GM18909 (cell line): ENCODE data around the gene LDLRAD4.

Experiments used
- ATAC-seq: cut with Tn5 transposase; IDR thresholded peaks from one replicate; pipeline ENCODE4 v1.9.1; 2021; ENCODE audit warnings: mild to moderate bottlenecking; ENCODE audit not compliant: unreplicated experiment, poor library complexity

Gene LDLRAD4

DNA sequence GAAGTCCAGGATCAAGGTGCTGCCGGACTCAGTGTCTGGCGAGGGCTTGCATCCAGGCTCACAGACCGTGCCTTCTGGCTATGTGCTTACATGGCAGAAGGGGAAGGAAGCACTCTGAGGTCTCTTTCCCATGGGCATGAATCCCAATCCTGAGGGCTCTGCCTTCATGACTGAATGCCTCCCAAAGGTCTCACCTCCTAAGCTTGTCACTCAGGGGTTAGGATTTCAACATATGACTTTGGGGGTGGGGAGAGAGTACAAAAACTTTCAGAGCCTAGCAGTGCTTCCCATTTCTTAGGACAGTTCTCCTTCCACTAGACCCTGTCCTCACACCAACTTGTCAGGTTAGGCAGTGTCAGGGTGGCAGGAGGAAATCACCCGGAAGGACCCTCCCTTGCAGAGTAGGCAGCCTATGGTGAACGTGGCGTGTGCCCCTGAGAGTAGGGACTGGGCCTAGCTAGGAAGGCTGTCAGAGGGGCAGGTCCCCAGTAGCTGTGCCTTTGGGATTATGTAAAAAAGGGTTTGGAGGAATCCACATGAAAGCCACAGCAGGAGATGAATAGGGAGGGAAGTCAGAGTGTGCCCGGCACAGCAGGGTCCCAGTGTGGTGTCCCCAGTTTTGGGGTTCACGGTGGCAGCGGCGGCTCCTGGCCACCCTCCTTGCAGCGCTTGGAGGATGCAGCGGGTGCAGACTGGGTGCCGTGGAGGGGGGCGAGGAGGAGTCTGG is 233.3 kb downstream of the LDLRAD4 start:
- ATAC-seq: no peak

DNA sequence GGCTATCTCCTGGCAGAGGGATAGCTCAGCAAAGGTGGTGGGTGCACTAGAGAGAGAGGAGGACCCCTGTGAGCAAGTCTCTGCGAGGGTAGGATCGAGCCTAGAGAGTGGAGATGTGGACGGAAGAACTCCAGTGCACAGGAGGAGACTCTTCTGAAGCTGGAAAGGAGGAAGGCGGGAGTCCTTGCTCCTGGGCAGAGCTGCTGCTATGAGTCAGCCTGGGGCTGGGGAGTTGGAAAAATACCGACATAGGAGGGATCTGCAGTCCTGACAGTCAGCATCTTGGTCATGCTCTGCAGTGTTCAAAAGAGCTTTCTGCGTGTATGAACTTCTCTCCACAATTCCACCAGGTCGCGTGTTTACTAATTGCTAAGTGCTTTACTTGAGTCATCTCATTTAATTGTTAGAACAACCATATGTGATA is 233.8 kb downstream of the LDLRAD4 start:
- no peak for ATAC-seq

DNA sequence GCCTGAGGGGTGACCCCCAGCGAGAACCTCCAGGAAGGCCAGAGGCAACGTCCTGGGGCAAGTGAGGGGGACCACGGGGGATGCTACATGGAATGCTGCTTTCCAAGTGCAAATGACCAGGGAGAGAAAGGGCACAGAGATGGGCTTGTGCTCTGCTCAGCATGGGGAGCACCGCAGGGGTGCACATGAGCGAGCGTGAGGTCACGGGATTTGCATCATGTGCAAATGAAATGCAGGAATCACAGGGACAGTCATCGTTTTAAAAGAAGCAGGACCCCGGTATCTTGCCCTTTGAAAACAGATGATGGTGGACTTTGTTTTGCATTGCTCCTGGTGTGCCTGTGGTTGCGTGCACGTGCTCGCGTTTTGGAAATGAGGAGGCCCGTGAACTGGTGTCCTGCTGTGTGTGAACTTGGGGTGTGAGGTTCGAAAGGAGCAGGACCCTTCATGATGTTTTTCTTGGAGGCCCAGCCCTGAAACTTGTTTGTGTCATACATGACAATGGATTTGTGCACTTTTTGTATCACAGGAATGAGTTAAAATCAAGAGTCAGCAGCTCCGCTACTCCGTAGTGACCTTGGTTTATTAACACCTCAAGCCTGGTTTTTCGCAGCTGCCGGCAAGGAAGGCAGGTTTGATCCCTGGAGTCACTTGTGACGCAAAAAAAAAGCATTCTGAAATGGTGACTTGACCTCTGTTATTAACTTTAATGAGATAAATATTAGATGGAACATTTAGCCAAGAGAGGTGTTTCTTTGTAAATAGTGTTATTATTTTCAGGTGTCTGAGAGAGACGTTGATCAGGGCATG is 234.5 kb downstream of the LDLRAD4 start:
- no peak for ATAC-seq

DNA sequence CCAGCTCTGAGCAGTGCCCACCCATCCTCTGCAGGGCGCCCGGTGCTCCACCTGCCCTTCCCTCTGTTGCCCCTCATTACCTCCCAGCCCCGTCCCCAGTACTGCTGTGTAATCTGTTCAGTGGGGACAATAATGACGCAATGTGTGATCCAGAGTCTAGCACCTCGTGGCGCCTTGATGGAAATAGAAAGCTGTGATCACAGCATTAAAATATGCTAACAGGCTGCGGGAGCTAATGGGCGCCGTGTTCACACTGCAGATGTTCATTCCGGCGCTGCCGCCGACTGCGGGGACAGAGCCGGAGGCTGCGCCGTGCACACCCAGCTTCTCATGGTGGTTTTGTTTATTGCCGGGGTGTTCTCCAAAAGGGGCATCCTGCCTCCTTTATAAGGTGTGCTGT is 235.2 kb downstream of the LDLRAD4 start:
- ATAC-seq: no peak

DNA sequence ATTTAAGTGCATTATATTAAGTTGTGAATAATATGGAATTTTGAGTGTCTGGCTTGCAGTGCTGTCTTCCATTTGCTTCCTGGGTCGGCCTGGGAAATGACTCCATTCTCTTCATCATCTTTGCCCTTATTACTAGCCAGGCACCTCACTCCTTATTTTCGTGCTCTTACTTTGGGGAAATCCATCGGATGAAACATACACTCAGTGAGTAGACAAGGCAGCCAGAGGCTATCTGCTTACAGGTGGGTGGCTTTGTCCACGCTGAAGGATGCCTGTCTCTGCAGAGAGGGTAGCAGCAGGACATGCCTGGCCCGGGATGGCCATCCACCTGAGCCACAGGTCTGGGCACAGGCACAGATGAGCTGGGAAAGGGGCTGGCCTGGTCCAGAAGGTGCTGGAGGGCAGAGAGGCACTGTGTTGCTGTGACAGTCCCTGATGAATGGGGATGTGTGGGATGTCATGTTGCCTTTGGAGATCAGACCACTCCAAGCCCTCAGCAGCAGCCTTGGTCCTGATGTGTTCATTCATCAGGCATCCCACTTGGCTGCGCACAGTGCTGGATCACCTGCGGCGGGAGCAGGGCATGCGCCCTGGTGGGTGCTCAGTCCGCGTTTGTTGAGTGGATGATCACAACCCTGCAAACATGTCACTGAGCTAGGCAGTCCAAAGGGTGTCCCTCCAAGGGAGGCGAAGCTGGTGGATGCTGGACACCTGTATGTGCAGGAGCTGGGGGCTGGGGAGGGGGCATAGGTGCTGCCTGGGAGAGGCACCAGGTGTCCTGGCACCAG is 236.0 kb downstream of the LDLRAD4 start:
- no peak for ATAC-seq

DNA sequence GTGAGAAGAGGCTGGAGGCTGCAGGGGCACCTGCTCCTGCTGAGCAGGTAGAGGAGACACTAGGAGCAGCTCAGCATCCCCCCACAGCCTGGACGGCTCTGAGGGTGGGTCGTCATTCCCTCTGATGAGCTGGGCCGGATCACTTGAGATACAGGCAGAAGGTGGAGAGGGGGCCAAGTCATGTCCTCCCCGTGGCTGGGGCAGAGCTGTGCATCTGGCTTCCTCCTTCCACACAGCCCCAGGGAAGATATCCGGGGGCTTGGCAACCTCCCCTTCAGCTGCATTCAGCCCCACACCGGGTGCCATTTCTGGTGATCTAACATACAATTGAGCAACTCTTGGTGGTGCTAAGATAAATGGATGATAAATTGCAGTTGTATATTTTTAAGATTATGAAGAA is 236.9 kb downstream of the LDLRAD4 start:
- ATAC-seq: no peak

DNA sequence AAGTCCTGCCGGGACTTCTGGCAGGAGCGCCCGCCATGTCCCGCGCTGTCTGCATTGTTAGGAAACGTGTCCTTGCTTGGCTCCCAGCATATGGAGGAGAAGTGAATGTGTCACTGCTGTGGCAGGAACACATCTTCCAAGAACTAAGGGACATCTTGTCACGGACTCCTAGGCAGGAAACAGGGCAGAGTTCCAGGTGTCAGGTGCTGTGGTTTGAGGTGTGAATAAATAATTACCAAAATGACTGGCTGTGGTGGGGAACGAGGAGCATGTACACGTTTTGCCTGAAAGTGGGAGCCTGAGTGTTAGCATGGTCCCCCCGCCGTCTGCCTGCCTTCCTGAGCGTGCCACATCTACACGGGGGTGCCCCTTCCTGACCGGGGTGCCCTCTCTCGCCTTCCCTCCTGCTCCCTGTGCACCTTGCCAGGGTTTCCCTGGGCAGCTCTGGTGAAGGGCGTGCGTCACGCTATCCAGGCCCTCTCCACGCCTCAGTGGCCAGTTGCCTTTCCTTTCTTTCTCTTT is 237.5 kb downstream of the LDLRAD4 start:
- peak; percentile 78 for ATAC-seq

DNA sequence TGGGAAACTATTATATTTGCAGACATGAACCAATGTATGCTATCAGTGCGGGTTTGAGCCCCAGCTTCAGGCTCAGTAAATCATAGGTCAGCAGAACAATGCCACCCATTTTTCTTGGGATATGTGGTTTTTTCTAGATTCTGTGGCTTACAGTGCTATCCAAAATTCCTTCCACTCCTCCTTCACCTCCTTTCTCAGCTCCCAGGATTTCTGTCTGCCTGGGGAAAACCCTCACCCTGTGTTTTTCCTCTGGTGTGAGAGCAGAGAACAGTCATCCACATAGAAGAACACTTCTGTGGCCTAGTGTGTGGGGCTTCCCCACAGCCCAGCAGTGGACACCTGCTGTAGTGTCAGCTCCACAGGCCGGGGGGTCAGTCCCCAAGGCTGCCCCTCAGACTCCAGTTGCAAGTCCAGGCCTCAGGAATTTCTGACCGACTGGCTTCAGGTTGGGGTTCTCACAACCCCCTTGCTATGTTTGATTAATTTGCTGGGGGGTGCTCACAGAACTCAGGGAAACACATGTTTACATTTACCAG is 238.2 kb downstream of the LDLRAD4 start:
- no peak for ATAC-seq

DNA sequence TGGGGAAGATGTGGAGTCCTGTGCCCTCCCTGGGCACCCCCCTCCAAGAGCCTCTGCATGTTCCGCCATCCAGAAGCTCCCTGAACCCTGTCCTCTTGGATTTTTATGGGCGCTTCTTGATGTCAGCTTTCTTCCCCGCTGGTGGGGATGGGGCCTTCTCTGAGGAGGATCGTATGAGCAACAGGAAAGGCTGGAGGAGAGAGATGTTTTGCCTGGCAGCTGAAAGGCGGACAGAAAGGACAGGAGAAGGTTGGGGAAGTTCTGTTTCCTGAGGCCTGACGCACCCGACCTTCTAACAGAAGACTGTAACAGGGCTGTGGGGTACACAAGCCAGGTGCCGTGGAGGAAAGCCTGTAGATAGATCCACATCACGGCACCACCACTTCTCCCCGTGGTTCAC is 238.8 kb downstream of the LDLRAD4 start:
- no peak for ATAC-seq

DNA sequence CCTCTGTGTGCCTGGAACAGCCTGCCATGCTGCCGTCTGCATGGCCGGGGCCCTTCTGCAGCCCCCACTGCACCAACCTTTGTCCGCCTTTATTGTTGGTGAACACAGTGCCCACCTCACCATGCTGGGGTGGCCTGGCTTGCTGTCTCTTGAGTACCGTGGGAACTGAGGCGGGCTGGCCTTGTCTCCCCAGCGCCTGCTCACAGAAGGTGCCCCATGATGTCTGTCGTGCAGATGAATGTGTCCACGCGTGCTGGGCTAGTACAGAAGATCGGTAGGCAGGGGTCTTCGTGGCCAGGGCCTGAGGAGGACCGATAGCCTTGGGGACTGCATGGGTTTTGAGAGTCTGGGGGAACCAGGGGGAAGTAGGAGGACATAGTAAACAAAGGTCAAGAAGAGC is 242.4 kb downstream of the LDLRAD4 start:
- no peak for ATAC-seq

DNA sequence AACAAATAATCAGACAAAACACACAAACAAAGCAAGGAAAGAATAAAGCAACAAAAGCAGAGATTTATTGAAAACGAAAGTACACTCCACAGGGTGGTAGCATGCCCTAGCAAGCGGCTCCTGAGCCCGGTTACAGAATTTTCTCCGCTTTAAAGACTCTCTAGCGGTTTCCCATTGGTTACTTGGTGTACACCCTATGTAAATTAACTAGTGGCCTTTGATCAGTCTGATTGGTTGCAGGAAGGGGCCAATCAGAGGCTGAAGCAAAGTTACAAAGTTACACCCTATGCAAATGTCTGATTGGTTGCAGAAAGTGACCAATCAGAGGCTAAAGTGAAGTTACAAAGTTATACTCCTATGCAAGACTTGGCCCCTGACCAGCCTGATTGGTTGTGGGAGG is 242.9 kb downstream of the LDLRAD4 start:
- no peak for ATAC-seq

DNA sequence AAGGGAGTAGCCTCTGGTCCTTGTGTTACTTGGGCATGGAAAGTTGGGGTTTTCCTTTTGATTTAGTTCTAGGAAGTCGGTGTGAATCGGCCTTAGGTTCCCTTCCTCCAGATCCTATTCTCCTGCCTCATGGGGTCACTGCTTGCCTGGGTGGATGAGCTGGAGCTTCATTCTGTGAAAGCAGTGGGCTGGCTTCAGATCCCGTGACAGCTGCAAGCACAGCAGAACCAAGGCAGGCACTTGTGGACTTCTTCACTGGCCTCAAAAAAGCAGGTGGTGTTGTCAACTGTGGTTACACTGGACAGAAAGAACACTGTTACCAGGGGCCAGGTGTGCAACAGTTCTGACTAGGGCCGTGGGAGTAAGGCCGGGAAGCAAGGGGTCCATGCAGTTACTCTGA is 243.4 kb downstream of the LDLRAD4 start:
- no peak for ATAC-seq

DNA sequence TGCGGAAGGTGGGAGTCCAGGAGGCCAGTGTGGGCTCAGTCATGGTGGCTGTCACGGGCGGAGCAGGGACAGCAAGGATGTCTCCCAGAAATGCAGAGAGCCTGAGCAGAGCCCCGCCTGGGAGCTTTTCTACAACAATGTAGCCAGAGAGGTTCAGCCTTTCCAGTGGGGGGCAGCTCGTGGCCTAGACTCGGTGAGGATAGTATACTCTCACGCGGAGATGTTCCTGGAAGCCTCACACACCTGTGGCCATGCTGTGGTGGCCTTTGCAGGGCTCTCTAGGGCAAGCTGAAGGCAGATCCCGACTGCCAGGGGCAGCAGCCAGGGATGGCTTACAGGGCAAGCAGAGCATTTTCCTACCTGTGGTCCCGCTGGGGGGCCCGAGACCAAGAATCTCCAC is 244.1 kb downstream of the LDLRAD4 start:
- ATAC-seq: no peak

DNA sequence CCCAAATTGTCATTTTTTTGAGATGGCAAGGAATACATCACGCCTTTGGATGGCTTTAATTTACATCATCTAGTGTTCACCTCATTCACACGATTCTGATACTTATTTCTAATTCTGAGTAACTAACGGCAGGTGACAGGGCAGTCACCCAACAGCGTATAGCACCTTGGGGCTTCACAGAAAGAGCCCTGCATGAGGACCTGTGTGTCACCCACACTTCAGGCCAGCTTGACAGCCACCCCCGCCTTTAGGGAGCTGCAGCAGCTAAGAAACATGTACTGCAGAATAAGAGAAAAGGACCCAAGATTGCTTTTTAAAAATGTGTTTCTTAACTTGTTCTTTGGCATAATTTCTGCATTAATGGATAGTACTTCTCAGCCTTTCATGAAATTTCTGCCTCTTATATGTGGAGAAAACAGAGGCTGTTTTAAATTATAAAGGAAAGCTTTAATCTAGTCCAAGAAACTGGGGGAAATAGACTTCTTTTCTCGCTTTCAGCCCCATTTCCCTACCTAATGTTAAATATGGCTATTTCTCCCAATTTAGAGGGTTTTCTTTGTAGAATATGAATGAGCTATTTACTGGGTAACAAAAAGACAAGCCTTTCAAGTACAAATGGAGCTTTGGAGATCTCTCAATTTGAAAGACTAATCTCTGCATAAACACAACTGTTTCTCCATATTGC is 245.1 kb downstream of the LDLRAD4 start:
- ATAC-seq: no peak

DNA sequence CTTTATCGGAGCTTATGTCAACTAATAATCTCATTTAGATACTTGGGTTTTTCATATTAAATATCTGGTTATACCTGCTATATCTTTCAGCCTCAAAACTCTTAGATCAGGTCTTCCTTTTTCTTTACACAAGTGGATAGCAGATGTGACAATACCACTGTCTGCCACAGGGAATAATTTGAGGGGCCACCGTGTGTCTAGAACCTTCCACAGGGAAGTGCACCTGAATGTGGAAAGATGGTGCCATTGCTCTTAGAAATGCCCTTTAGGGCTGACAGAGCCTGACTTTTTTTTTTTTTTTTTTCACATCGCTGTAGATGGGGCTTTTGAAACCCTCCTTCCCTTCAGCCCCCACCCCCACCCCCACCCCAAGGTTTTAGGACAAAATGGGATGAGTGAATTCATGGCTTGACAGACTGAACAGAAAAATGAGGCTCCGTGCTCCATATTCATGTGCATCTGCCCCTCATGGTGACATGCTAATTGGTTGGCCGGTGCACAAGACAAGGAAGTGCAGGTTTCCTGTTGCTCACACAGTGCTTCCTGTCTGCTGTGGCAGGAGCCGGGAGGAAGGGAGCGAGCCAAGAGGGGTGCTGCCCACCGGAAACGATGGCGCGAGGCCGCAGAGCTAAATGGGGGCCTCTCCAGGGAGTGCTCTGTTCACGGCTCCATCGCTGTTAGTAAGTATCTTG is 246.0 kb downstream of the LDLRAD4 start:
- peak; percentile 97 for ATAC-seq

DNA sequence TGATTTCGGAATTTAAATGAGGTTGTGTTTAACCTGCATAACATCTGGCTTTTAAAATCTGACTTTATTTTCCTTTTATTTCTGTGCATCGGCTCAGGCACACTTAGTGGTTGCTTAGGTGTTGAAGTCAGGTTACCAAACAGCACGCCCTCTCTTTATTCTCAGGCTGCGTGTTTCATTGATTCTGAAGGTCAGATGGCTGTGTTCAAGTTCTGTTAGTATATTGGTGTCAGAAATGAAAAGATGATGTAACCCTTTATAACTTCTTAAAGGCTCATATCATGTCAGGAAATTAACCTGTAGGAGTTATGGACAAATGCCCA is 246.5 kb downstream of the LDLRAD4 start:
- ATAC-seq: peak; percentile 25

DNA sequence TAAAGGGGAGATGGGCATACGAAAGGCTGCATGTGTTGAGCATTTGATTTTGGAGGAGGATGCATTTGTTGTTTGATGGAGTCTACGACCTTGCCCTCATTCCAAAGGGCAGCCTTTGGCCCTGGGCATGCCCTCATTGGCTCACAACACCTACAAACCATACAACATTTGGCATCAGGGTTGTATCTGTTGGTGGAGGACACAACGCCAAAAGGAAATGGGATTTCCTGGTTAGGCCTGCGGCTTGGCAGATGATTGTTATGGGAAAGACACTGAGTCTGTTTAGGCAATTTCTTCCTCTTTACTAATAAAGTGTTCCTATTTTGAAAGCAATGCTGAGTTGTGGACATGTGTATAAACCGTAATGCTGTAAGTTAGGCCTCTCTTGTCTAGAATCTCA is 246.9 kb downstream of the LDLRAD4 start:
- ATAC-seq: no peak

DNA sequence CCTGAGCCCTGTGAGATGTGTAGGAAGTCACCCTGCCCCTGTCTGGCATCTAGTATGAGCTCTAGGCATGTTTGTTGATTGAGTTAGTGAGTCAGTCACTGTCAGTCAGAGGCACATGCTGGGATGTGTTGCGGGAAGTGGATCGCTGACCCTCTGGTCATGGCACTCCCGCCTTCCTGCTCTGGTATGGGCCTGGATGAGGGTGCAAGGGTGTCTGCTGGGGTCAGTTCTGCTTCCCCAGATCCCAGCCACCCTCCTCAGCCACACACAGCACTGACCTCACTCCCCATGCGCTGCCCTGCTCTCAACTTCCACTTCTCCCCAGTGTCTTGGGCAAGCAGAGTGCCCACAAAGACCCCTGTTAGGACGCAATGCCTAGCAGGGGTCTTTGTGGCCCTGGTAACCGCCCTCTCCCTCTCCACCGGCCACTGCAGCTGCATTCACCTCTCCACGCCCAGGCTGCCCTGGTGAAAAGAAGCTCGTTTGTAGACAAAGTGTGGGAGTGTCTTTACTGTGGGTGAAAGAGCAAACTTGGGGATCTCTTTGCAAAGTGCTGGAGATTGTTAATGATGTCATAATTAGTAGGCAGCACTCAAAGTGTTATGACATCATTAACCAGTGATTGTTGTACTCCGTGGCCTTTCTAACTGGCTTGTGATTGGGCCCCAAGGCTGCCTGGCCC is 252.1 kb downstream of the LDLRAD4 start:
- no peak for ATAC-seq
